ENCODE results near the gene BBS12. TPM values are rescaled to one million over a fixed set of nuclear protein-coding genes. Genes with fewer than 3 reads are reported as not detected.

Gene BBS12
- 4.1 and 6.0 TPM in 2 replicates for total RNA-seq (ENCODE audit: low replicate concordance)

GRCh38 chr4:122732329-122733026, at the start of gene BBS12:
Gene BBS12, plus strand, starts transcription at chr4:122732704. Its CDS starts 9,189 bp downstream, at chr4:122741893.

Other genes starting within 250 kb of the BBS12 start
- not detected in 2 replicates for gene IL21, start 111.6 kb upstream of the BBS12 start, total RNA-seq (ENCODE audit: low replicate concordance)
- gene FGF2, start 94.1 kb downstream of the BBS12 start, total RNA-seq (ENCODE audit: low replicate concordance): 17.8 and 44.6 TPM in 2 replicates
- gene NUDT6, start 189.9 kb downstream of the BBS12 start, total RNA-seq (ENCODE audit: low replicate concordance): 4.8 and 6.6 TPM in 2 replicates

All from smooth muscle cell of the coronary artery (primary cell).